ENCODE results near the gene ADCY10. TPM values are rescaled to one million over a fixed set of nuclear protein-coding genes. Genes with fewer than 3 reads are reported as not detected.
"Not testable (repeated sequence)": the region's sequence is repeated elsewhere in the genome, so short reads cannot be mapped to it uniquely, and the experiment has no call there.

The ADCY10 gene
- polyA plus RNA-seq, 3 donors = 0.09 TPM; not detected in 2

DNA sequence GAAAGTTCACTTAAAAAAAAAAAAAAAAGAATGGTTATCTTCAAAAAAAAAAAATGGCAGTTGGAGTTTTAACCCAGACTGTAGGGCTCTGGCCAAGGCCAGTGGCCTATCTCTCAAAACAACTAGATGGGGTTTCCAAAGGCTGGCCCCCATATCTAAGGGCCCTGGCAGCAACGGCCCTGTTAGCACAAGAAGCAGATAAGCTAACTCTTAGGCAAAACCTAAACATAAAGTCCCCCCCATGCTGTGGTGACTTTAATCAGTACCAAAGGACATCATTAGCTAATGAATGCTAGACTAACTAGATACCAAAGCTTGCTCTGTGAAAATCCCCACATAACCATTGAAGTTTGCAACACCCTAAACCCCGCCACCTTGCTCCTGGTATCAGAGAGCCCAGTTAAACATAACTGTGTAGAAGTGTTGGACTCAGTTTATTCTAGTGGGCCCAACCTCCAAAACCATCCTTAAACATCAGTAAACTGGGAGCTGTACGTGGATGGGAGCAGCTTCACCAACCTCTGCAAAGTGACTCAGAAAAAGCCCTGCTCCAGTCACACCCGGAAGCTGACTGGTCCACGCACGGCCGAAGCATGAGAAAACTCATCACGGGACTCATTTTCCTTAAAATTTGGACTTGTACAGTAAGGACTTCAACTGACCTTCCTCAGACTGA lies 47.1 kb downstream of the ADCY10 start:
- H3K4me3 Mint-ChIP-seq; H3K4me1 ChIP-seq (ENCODE audit: control insufficient read depth in 1 of 2, insufficient read depth in 2 of 2, low read length in 2 of 2); H3K36me3 ChIP-seq (replicated peaks in 1 of 2; ENCODE audit: control insufficient read depth in 1 of 2, insufficient read depth in 2 of 2, low read length in 2 of 2); H3K79me2 ChIP-seq (ENCODE audit: insufficient read depth, low read length); H3K27me3 Mint-ChIP-seq (ENCODE audit: low read depth in 3 of 3); H3K9ac ChIP-seq (ENCODE audit: insufficient read depth, low read length, poor library complexity, severe bottlenecking); H3K4me1 Mint-ChIP-seq; intact Hi-C loops (cut with micrococcal nuclease); H3K36me3 Mint-ChIP-seq; H3K27ac Mint-ChIP-seq; DNase-seq; H3K9me3 Mint-ChIP-seq; H4K20me1 ChIP-seq (ENCODE audit: insufficient read depth, low read length); H3K4me3 ChIP-seq (replicated peaks in 1 of 3; ENCODE audit: low read depth in 2 of 3, low read length in 3 of 3); H2AFZ ChIP-seq (ENCODE audit: insufficient read depth, low read depth, low read length, poor library complexity, severe bottlenecking); H3K9me3 ChIP-seq (replicated peaks in 1 of 2; ENCODE audit: control insufficient read depth in 1 of 2, insufficient read depth in 1 of 2, low read length in 2 of 2); H3K4me2 ChIP-seq (replicated peaks; ENCODE audit: extremely low read depth, low read length, poor library complexity, severe bottlenecking); H3K27ac ChIP-seq (ENCODE audit: low read depth in 1 of 2, low read length in 2 of 2); H3K27me3 ChIP-seq (ENCODE audit: control insufficient read depth in 2 of 2, insufficient read depth in 2 of 2, low read length in 2 of 2): not testable (repeated sequence)
- no CpG with 5 or more reads among the region's 8 CpGs for WGBS (ENCODE audit: insufficient coverage)

DNA sequence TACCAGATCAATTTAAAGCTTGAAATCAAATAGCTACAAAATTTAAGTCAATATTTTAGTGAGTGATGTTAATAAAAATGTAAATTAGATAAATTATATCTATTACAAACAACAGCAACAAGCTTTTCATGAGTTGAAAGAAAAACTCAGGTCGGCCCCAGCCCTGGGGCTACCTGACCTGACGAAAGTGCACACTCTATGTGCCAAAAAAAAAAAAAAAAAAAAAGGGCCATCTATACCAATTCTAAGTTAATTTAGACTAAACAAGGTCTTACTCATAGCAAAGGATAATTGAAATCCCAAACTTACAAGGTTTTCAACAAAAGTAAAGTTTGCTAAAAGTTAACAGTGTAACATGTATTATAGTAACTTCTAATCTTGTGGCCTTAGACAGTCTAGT lies 47.6 kb downstream of the ADCY10 start:
- H3K9me3 ChIP-seq (replicated peaks in 1 of 2; ENCODE audit: control insufficient read depth in 1 of 2, insufficient read depth in 1 of 2, low read length in 2 of 2); H3K27me3 ChIP-seq (ENCODE audit: control insufficient read depth in 2 of 2, insufficient read depth in 2 of 2, low read length in 2 of 2); H3K4me1 ChIP-seq (ENCODE audit: control insufficient read depth in 1 of 2, insufficient read depth in 2 of 2, low read length in 2 of 2); DNase-seq; H3K4me2 ChIP-seq (replicated peaks; ENCODE audit: extremely low read depth, low read length, poor library complexity, severe bottlenecking); H3K9me3 Mint-ChIP-seq; H2AFZ ChIP-seq (ENCODE audit: insufficient read depth, low read depth, low read length, poor library complexity, severe bottlenecking); intact Hi-C loops (cut with micrococcal nuclease); H3K27me3 Mint-ChIP-seq (ENCODE audit: low read depth in 3 of 3); H4K20me1 ChIP-seq (ENCODE audit: insufficient read depth, low read length); H3K9ac ChIP-seq (ENCODE audit: insufficient read depth, low read length, poor library complexity, severe bottlenecking); H3K4me3 Mint-ChIP-seq; H3K27ac ChIP-seq (ENCODE audit: low read depth in 1 of 2, low read length in 2 of 2); H3K4me1 Mint-ChIP-seq; H3K27ac Mint-ChIP-seq; H3K4me3 ChIP-seq (replicated peaks in 1 of 3; ENCODE audit: low read depth in 2 of 3, low read length in 3 of 3); H3K79me2 ChIP-seq (ENCODE audit: insufficient read depth, low read length); H3K36me3 Mint-ChIP-seq; H3K36me3 ChIP-seq (replicated peaks in 1 of 2; ENCODE audit: control insufficient read depth in 1 of 2, insufficient read depth in 2 of 2, low read length in 2 of 2): not testable (repeated sequence)
- no CpG with 5 or more reads among the region's 2 CpGs for WGBS (ENCODE audit: insufficient coverage)

DNA sequence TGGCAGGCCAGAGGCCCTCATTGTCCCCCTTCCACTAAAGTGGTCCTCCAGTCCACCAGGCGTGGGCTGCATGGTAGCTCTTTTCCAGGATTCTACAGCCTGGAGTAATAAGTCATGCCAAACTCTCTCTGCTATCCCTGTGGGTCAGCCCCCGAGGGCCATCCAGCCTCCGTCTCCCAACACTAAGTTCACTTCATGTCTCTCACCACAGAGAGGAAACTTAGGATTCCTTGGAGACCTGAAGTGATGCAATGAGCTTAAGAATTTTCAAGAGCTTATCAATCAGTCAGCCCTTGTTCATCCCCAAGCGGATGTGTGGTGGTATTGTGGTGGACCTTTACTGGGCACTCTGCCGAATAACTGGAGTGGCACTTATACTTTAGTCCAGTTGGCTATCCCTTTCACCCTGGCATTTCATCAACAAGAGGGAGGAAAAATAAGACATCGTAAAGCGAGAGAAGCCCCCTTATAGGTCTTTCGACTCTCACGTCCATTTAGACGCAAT lies 48.1 kb downstream of the ADCY10 start:
- H4K20me1 ChIP-seq (ENCODE audit: insufficient read depth, low read length); H3K9me3 Mint-ChIP-seq; H3K9me3 ChIP-seq (replicated peaks in 1 of 2; ENCODE audit: control insufficient read depth in 1 of 2, insufficient read depth in 1 of 2, low read length in 2 of 2); H3K4me3 ChIP-seq (replicated peaks in 1 of 3; ENCODE audit: low read depth in 2 of 3, low read length in 3 of 3); H3K27me3 Mint-ChIP-seq (ENCODE audit: low read depth in 3 of 3); H3K27ac ChIP-seq (ENCODE audit: low read depth in 1 of 2, low read length in 2 of 2); H3K36me3 Mint-ChIP-seq; H3K27ac Mint-ChIP-seq; DNase-seq; H3K4me1 Mint-ChIP-seq; H3K4me1 ChIP-seq (ENCODE audit: control insufficient read depth in 1 of 2, insufficient read depth in 2 of 2, low read length in 2 of 2); H3K36me3 ChIP-seq (replicated peaks in 1 of 2; ENCODE audit: control insufficient read depth in 1 of 2, insufficient read depth in 2 of 2, low read length in 2 of 2); H3K9ac ChIP-seq (ENCODE audit: insufficient read depth, low read length, poor library complexity, severe bottlenecking); H3K4me2 ChIP-seq (replicated peaks; ENCODE audit: extremely low read depth, low read length, poor library complexity, severe bottlenecking); intact Hi-C loops (cut with micrococcal nuclease); H3K4me3 Mint-ChIP-seq; H3K79me2 ChIP-seq (ENCODE audit: insufficient read depth, low read length); H2AFZ ChIP-seq (ENCODE audit: insufficient read depth, low read depth, low read length, poor library complexity, severe bottlenecking); H3K27me3 ChIP-seq (ENCODE audit: control insufficient read depth in 2 of 2, insufficient read depth in 2 of 2, low read length in 2 of 2): not testable (repeated sequence)
- 100% methylated on average over 2 of the region's 10 CpGs for WGBS (ENCODE audit: insufficient coverage)

DNA sequence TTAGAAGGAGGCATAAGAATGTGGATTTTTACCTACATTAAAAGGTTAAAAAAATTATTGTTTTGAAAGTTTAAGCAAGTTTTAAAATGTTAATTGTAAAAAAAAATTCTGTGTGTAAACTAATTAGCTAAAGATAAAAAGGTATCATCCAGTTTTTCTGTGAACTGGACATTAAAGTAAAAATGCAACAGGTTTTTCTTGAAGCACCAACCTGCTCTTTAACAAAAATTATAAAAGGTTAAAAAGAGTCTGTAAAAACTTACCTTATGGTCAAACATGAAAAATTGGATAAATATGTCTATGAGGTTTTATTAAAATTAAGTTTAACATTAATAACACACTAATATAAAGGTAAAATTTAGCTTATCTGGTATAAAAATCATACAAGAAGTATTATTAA lies 48.7 kb downstream of the ADCY10 start:
- H3K4me3 Mint-ChIP-seq; H3K4me3 ChIP-seq (replicated peaks in 1 of 3; ENCODE audit: low read depth in 2 of 3, low read length in 3 of 3); H3K79me2 ChIP-seq (ENCODE audit: insufficient read depth, low read length); H3K4me1 ChIP-seq (ENCODE audit: control insufficient read depth in 1 of 2, insufficient read depth in 2 of 2, low read length in 2 of 2); H3K4me1 Mint-ChIP-seq; H3K9me3 Mint-ChIP-seq; H3K27me3 ChIP-seq (ENCODE audit: control insufficient read depth in 2 of 2, insufficient read depth in 2 of 2, low read length in 2 of 2); intact Hi-C loops (cut with micrococcal nuclease); H3K36me3 ChIP-seq (replicated peaks in 1 of 2; ENCODE audit: control insufficient read depth in 1 of 2, insufficient read depth in 2 of 2, low read length in 2 of 2); H3K27me3 Mint-ChIP-seq (ENCODE audit: low read depth in 3 of 3); H3K27ac ChIP-seq (ENCODE audit: low read depth in 1 of 2, low read length in 2 of 2); H3K4me2 ChIP-seq (replicated peaks; ENCODE audit: extremely low read depth, low read length, poor library complexity, severe bottlenecking); H3K9me3 ChIP-seq (replicated peaks in 1 of 2; ENCODE audit: control insufficient read depth in 1 of 2, insufficient read depth in 1 of 2, low read length in 2 of 2); H3K27ac Mint-ChIP-seq; H4K20me1 ChIP-seq (ENCODE audit: insufficient read depth, low read length); DNase-seq; H3K9ac ChIP-seq (ENCODE audit: insufficient read depth, low read length, poor library complexity, severe bottlenecking); H3K36me3 Mint-ChIP-seq; H2AFZ ChIP-seq (ENCODE audit: insufficient read depth, low read depth, low read length, poor library complexity, severe bottlenecking): not testable (repeated sequence)

All from CD14-positive monocyte (primary cell).